Heart left ventricle (tissue), 16 donors: ENCODE results near the gene DNAH3. TPM values are rescaled to one million over a fixed set of nuclear protein-coding genes. Genes with fewer than 3 reads are reported as not detected.
"Not testable (repeated sequence)": the region's sequence is repeated elsewhere in the genome, so short reads cannot be mapped to it uniquely, and the experiment has no call there.

Experiments used
- ATAC-seq, 4 donors: fragments of 200-7000 bp; cut with Tn5 transposase; one replicate each; pipeline ENCODE4 v1.9.1; 2020 to 2022; ENCODE audit warnings: moderate library complexity in 4 of 4, mild to moderate bottlenecking in 3 of 4, moderate number of reproducible peaks in 1 of 4
- DNase-seq, 5 donors: peaks; one replicate each; pipeline ENCODE4 v3.0.0-alpha.2; 2020
- H3K27ac ChIP-seq, 12 donors: fragments of 200-600 bp; sonication (generic) in 4 of 12; one replicate each; pipeline versions ENCODE4 v1.5.0 to v1.8.0; 2016 to 2022; ENCODE audit warnings: mild to moderate bottlenecking in 2 of 12
- H3K27me3 ChIP-seq, 9 donors: fragments of 200-600 bp; sonication (generic) in 2 of 9; one replicate each; pipeline versions ENCODE4 v1.5.1 to v1.8.0; 2016 to 2022; ENCODE audit warnings: mild to moderate bottlenecking in 3 of 9
- H3K36me3 ChIP-seq, 9 donors: fragments of 200-600 bp; sonication (generic) in 2 of 9; one replicate each; pipeline versions ENCODE4 v1.5.0 to v1.8.0; 2018 to 2022; ENCODE audit warnings: mild to moderate bottlenecking in 2 of 9
- H3K4me1 ChIP-seq, 12 donors: fragments of 200-600 bp; sonication (generic) in 4 of 12; one replicate each; pipeline versions ENCODE4 v1.5.0 to v1.8.0; 2016 to 2022; ENCODE audit warnings: mild to moderate bottlenecking in 3 of 12
- H3K4me3 ChIP-seq, 12 donors: fragments of 200-600 bp; sonication (generic) in 4 of 12; one replicate each; pipeline versions ENCODE4 v1.5.0 to v1.8.0; 2017 to 2022; ENCODE audit warnings: mild to moderate bottlenecking in 9 of 12, moderate library complexity in 4 of 12
- H3K9me3 ChIP-seq, 12 donors: fragments of 200-600 bp; sonication (generic) in 4 of 12; one replicate each; pipeline versions ENCODE4 v1.5.0 to v1.8.0; 2016 to 2022; ENCODE audit warnings: mild to moderate bottlenecking in 1 of 12
- POLR2A ChIP-seq, 2 donors: fragments of 450-650 bp; IDR thresholded peaks; one replicate each; pipeline ENCODE4 v1.6.1; 2017; ENCODE audit warnings: antibody characterized with exemption in 2 of 2, mild to moderate bottlenecking in 2 of 2, moderate library complexity in 2 of 2
- WGBS, 4 donors: extraction: QIAGEN DNeasy Blood & Tissue Kit in 2 of 4; methylation state at CpG; one replicate each; pipeline versions ENCODE4 v1.1.5 to v1.1.7; 2013 to 2018; 5-methylcytosine and 5-hydroxymethylcytosine counted together
- intact Hi-C, 10 donors: fragments of 100-400 bp; cut with DNase I; formaldehyde crosslinking; loops; one replicate each; pipeline versions ENCODE4 v1.11.1 to v1.14.2; 2022
- polyA plus RNA-seq, 2 donors: library from polyadenylated mRNA; stranded (reverse); fragments of 200-250 nt; gene quantifications; one replicate each; pipeline ENCODE4 v1.2.3, GENCODE V29; 2013
- total RNA-seq, 9 donors: library from RNA; depleted of rRNA in 2 of 9; stranded (reverse); fragments of >200 nt in 2 of 9; fragmentation: NEBNext Ultra II Directional in 3 of 9; extraction: Animal tissue kit (Norgen Biotek cat#: 25700) in 3 of 9; gene quantifications; one replicate each; pipeline versions ENCODE4 v1.1.0 to v1.2.4, GENCODE V29; 2016 to 2023
- TF ChIP-seq, protein P1 (sequence below), 12 donors: fragments of 200-600 bp; sonication (generic) in 4 of 12; IDR thresholded peaks; one replicate each; pipeline versions ENCODE4 v1.5.0 to v1.8.0; 2018 to 2022; ENCODE audit warnings: antibody characterized with exemption in 12 of 12, mild to moderate bottlenecking in 5 of 12
- donor health status: ischemic (EF 13 %, LVEDD 7.1; RV severe dilation, severe dysfunction).
- donor health status: healthy with polysubstance abuse.
- donor health status: DM: no; HTN: yes; CAD: no.
- donor health status: DM: no; HTN: no; CAD: no.
- donor health status: ischemic (EF 25% LVEDD 6.9; RV normal size, moderate dysfunction).
- donor health status: ischemic (EF 25% LVEDD 5.7; RV mildly dilated, moderate dysfunction).
- donor health status: healthy.
- donor health status: DM: yes; HTN: yes; CAD: no.
- donor health status: ischemic (EF 35%, LVEDD 5.7; RV mildly dilated, moderate dysfunction).
- donor health status: nonischemic (EF 11% LVEDD 7.7; RV severe dilation, severe dysfunction).
- donor health status: DM: yes; HTN: yes; CAD: no.
- donor health status: PGD.
- donor health status: ischemic (EF 29% LVEDD 5.4; RV normal size, mild dysfunction).
- donor health status: nonischemic (EF 23%, LVEDD 6.1; RV moderate dilation, normal function).

The DNAH3 gene
- total and polyA plus RNA-seq, 11 donors = 0.01 to 2.0 (median 0.87) TPM

- TF ChIP-seq, protein P1, sequence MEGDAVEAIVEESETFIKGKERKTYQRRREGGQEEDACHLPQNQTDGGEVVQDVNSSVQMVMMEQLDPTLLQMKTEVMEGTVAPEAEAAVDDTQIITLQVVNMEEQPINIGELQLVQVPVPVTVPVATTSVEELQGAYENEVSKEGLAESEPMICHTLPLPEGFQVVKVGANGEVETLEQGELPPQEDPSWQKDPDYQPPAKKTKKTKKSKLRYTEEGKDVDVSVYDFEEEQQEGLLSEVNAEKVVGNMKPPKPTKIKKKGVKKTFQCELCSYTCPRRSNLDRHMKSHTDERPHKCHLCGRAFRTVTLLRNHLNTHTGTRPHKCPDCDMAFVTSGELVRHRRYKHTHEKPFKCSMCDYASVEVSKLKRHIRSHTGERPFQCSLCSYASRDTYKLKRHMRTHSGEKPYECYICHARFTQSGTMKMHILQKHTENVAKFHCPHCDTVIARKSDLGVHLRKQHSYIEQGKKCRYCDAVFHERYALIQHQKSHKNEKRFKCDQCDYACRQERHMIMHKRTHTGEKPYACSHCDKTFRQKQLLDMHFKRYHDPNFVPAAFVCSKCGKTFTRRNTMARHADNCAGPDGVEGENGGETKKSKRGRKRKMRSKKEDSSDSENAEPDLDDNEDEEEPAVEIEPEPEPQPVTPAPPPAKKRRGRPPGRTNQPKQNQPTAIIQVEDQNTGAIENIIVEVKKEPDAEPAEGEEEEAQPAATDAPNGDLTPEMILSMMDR (IDR thresholded peaks at IDR 0.05) = peak in 10 of 12 donors; percentile 9 to 44 (median 28)
- no peak for TF ChIP-seq POLR2A (IDR thresholded peaks at IDR 0.05)
- intact Hi-C loops = loop anchor here in 2 of 10 donors (5.0 to 10.0 kb wide), 2 partner anchors 149 to 156 kb away; no protein-coding TSS in a partner anchor
- Histone ChIP-seq H3K4me1 (no peaks in the 10 kb centered on the region), H3K4me3 (no peak overlapping the region), H3K27me3 (no peaks in the 10 kb centered on the region), H3K27ac (no peak overlapping the region), H3K36me3 (no peaks in the 10 kb centered on the region), H3K9me3 (no peaks in the 10 kb centered on the region)
- ATAC-seq = peak in 1 of 4 donors; percentile 46
- DNase-seq = no peak
- 45 to 49% (median 48%) methylated on average over 3 of the region's 3 CpGs for WGBS, 4 donors
Measured at GRCh38 chr16:21001262-21001661, 149.4 kb downstream of the DNAH3 start.

DNA sequence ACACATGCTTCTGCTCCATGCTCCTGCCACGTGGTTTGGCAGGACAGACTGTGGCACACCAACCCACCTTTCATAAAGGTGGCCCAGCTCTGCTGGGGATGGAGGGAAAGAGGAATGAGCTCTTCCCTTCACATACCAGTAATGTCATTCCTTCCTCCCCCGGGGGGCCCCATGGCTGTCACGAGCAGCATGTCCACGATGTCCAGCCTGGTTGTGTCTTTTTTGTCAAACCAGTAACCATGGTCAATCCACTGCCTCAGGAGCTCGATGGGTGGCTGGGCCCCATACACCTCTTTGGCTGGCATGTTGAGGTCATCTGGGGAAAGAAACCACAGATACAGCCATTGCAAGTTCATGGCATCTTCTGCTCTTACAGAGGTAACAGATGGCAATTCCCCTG lies 153.5 kb downstream of the DNAH3 start:
- no peak for ATAC-seq
- 86 to 92% (median 88%) methylated on average over 5 of the region's 5 CpGs for WGBS, 4 donors

GRCh38 chr16:20995711-20996110 lies 154.9 kb downstream of the DNAH3 start:
- DNase-seq = no peak
- Histone ChIP-seq H3K36me3 (no peaks in the 10 kb centered on the region), H3K9me3 (no peaks in the 10 kb centered on the region), H3K4me1 (no peaks in the 10 kb centered on the region), H3K27me3 (no peaks in the 10 kb centered on the region), H3K27ac (no peak overlapping the region), H3K4me3 (no peak overlapping the region)
- 70 to 86% (median 81%) methylated on average over 4 of the region's 4 CpGs for WGBS, 4 donors
- no peak for ATAC-seq
- TF ChIP-seq POLR2A (IDR thresholded peaks at IDR 0.05) = no peak
- TF ChIP-seq, protein P1 (IDR thresholded peaks at IDR 0.05) = no peak
- intact Hi-C loops = loop anchor here in 1 of 10 donors (10.0 kb wide), 1 partner anchor 69 kb away; no protein-coding TSS in a partner anchor

More for the DNA sequence above, 153.5 kb downstream of the DNAH3 start:
- H3K4me1 ChIP-seq = no peaks in the 10 kb centered on the region
- no peaks in the 10 kb centered on the region for H3K27me3 ChIP-seq
- no peaks in the 10 kb centered on the region for H3K36me3 ChIP-seq
- TF ChIP-seq POLR2A (IDR thresholded peaks at IDR 0.05) = no peak
- TF ChIP-seq, protein P1 (IDR thresholded peaks at IDR 0.05) = no peak
- H3K9me3 ChIP-seq = no peaks in the 10 kb centered on the region
- H3K27ac ChIP-seq = no peak overlapping the region
- no peak overlapping the region for H3K4me3 ChIP-seq
- intact Hi-C loops = loop anchor here in 1 of 10 donors (10.0 kb wide), 1 partner anchor 68 kb away; no protein-coding TSS in a partner anchor
- no peak for DNase-seq

- intact Hi-C loops = loop anchor here in 2 of 10 donors (10.0 kb wide), 3 partner anchors 65 to 75 kb away; no protein-coding TSS in a partner anchor
- H3K4me3 ChIP-seq, H3K27ac ChIP-seq, H3K36me3 ChIP-seq, H3K9me3 ChIP-seq, DNase-seq, H3K27me3 ChIP-seq, H3K4me1 ChIP-seq, ATAC-seq: not testable (repeated sequence)
- WGBS, 4 donors = 95 to 100% (median 96%) methylated on average over 3 to 38 of the region's 38 CpGs
Measured at GRCh38 chr16:20989496-20990070, 161.1 kb downstream of the DNAH3 start.
